Left hindlimb (tissue), 1 donor: Measurements from ENCODE around the gene BLOC1S4.
A peak's percentile ranks its signal among the peaks of the same experiment; 100 is the strongest.
"Not testable (repeated sequence)": the region's sequence is repeated elsewhere in the genome, so short reads cannot be mapped to it uniquely, and the experiment has no call there.

ENCODE experiments used
- DNase-seq: peaks from one replicate; pipeline ENCODE4 v3.0.0-alpha.2; 2018

BLOC1S4 gene

GRCh38 chr4:6719611-6720179 is 3.7 kb downstream of the BLOC1S4 start:
- no peak for DNase-seq

- DNase-seq: peak; percentile 87
These were observed 4.3 kb downstream of the BLOC1S4 start for GRCh38 chr4:6720202-6720699.

GRCh38 chr4:6721121-6721520 is 5.1 kb downstream of the BLOC1S4 start:
- no peak for DNase-seq

GRCh38 chr4:6722891-6723290 is 6.9 kb downstream of the BLOC1S4 start:
- no peak for DNase-seq

- DNase-seq: no peak
These were observed 7.9 kb downstream of the BLOC1S4 start for GRCh38 chr4:6723851-6724250.

- DNase-seq: no peak
These were observed 8.6 kb downstream of the BLOC1S4 start for GRCh38 chr4:6724421-6725111.

- not testable (repeated sequence) for DNase-seq
These were observed 9.5 kb downstream of the BLOC1S4 start for GRCh38 chr4:6725427-6725961.

- DNase-seq: peak; percentile 85
These were observed 11.3 kb downstream of the BLOC1S4 start for GRCh38 chr4:6727081-6727942.

- no peak for DNase-seq
These were observed 11.9 kb downstream of the BLOC1S4 start for GRCh38 chr4:6727943-6728250.

- no peak for DNase-seq
These were observed 12.5 kb downstream of the BLOC1S4 start for GRCh38 chr4:6728320-6729029.

- no peak for DNase-seq
These were observed 14.8 kb downstream of the BLOC1S4 start for GRCh38 chr4:6730603-6731317.

GRCh38 chr4:6731318-6731675 is 15.3 kb downstream of the BLOC1S4 start:
- DNase-seq: no peak

- DNase-seq: no peak
These were observed 15.8 kb downstream of the BLOC1S4 start for GRCh38 chr4:6731780-6732179.

GRCh38 chr4:6732441-6733357 is 16.7 kb downstream of the BLOC1S4 start:
- no peak for DNase-seq

GRCh38 chr4:6733358-6734164 is 17.6 kb downstream of the BLOC1S4 start:
- DNase-seq: no peak

GRCh38 chr4:6734165-6734786 is 18.3 kb downstream of the BLOC1S4 start:
- DNase-seq: no peak

GRCh38 chr4:6739920-6740319 is 23.9 kb downstream of the BLOC1S4 start:
- no peak for DNase-seq

GRCh38 chr4:6740347-6740746 is 24.4 kb downstream of the BLOC1S4 start:
- no peak for DNase-seq

- no peak for DNase-seq
These were observed 26.5 kb downstream of the BLOC1S4 start for GRCh38 chr4:6742507-6742906.

GRCh38 chr4:6742989-6743388 is 27.0 kb downstream of the BLOC1S4 start:
- DNase-seq: no peak
